ENCODE data around the gene NTM.

NTM gene

GRCh38 chr11:131877246-131877942 lies 507.0 kb downstream of the NTM start:
- TF ChIP-seq CTCF (IDR thresholded peaks at IDR 0.05; ENCODE audit: extremely low read depth, missing control alignments) = no peak
- no peak for DNase-seq (ENCODE audit: low spot score)

GRCh38 chr11:131880316-131880715 lies 509.9 kb downstream of the NTM start:
- no peak for DNase-seq (ENCODE audit: low spot score)
- TF ChIP-seq CTCF (IDR thresholded peaks at IDR 0.05; ENCODE audit: extremely low read depth, missing control alignments) = no peak

- TF ChIP-seq CTCF (IDR thresholded peaks at IDR 0.05; ENCODE audit: extremely low read depth, missing control alignments) = no peak
- DNase-seq (ENCODE audit: low spot score) = no peak
These were observed 510.6 kb downstream of the NTM start for GRCh38 chr11:131880976-131881375.

- no peak for DNase-seq (ENCODE audit: low spot score)
- TF ChIP-seq CTCF (IDR thresholded peaks at IDR 0.05; ENCODE audit: extremely low read depth, missing control alignments) = no peak
These were observed 512.9 kb downstream of the NTM start for GRCh38 chr11:131883332-131883731.

- DNase-seq (ENCODE audit: low spot score) = no peak
- no peak for TF ChIP-seq CTCF (IDR thresholded peaks at IDR 0.05; ENCODE audit: extremely low read depth, missing control alignments)
These were observed 514.2 kb downstream of the NTM start for GRCh38 chr11:131884461-131885073.

- TF ChIP-seq CTCF (IDR thresholded peaks at IDR 0.05; ENCODE audit: extremely low read depth, missing control alignments) = no peak
- no peak for DNase-seq (ENCODE audit: low spot score)
These were observed 515.0 kb downstream of the NTM start for GRCh38 chr11:131885431-131885830.

GRCh38 chr11:131886201-131886600 lies 515.8 kb downstream of the NTM start:
- no peak for DNase-seq (ENCODE audit: low spot score)
- TF ChIP-seq CTCF (IDR thresholded peaks at IDR 0.05; ENCODE audit: extremely low read depth, missing control alignments) = no peak
